Fibroblast of lung (primary cell): ENCODE measurements around the gene LHFPL2. TPM values are rescaled to one million over a fixed set of nuclear protein-coding genes. Genes with fewer than 3 reads are reported as not detected.

Source experiments
- DNase-seq, 2 donors: peaks; one replicate each; pipeline versions ENCODE4 v3.0.0 to v3.0.0-alpha.2; 2010; ENCODE audit warnings: low read depth in 2 of 2
- H2AFZ ChIP-seq: 2 replicates; pipeline ENCODE4 v1.5.1; 2012; ENCODE audit warnings: low read length, control low read depth, inconsistent platforms
- H3K27ac ChIP-seq: 2 replicates; pipeline ENCODE4 v1.5.1; 2011; ENCODE audit warnings: low read length, control low read depth; ENCODE audit not compliant: insufficient read depth
- H3K27me3 ChIP-seq: 2 replicates; pipeline ENCODE4 v1.5.1; 2011; ENCODE audit warnings: mild to moderate bottlenecking, low read length; ENCODE audit not compliant: control insufficient read depth, insufficient read depth
- H3K36me3 ChIP-seq: 2 replicates; pipeline ENCODE4 v1.5.1; 2011; ENCODE audit warnings: low read length; ENCODE audit not compliant: control insufficient read depth, insufficient read depth
- H3K4me1 ChIP-seq: 2 replicates; pipeline ENCODE4 v1.5.1; 2011; ENCODE audit warnings: low read length; ENCODE audit not compliant: control insufficient read depth, insufficient read depth; ENCODE audit errors: extremely low read depth
- H3K4me2 ChIP-seq: 2 replicates; pipeline ENCODE4 v1.5.1; 2011; ENCODE audit warnings: low read length, control low read depth; ENCODE audit not compliant: insufficient read depth; ENCODE audit errors: extremely low read depth
- H3K4me3 ChIP-seq, 4 experiments: fragments of 200-600 bp in 1 of 4; sonication (generic) in 1 of 4; replicated peaks in 1 of 4; 2 replicates each; pipeline ENCODE4 v1.5.1; 2011 to 2016; ENCODE audit warnings: low read length in 4 of 4, low read depth in 3 of 4, mild to moderate bottlenecking in 3 of 4, control low read depth in 2 of 4, inconsistent platforms in 1 of 4, mixed read lengths in 1 of 4; ENCODE audit not compliant: insufficient read depth in 1 of 4; ENCODE audit errors: control extremely low read depth in 1 of 4
- H3K79me2 ChIP-seq: 2 replicates; pipeline ENCODE4 v1.5.1; 2012; ENCODE audit warnings: mild to moderate bottlenecking, low read length, inconsistent platforms; ENCODE audit not compliant: control insufficient read depth, insufficient read depth
- H3K9ac ChIP-seq: 2 replicates; pipeline ENCODE4 v1.5.1; 2011; ENCODE audit warnings: mild to moderate bottlenecking, low read length, control low read depth; ENCODE audit not compliant: insufficient read depth
- H3K9me3 ChIP-seq: 2 replicates; pipeline ENCODE4 v1.5.1; 2012; ENCODE audit warnings: low read depth, low read length; ENCODE audit not compliant: control insufficient read depth, insufficient read depth
- H4K20me1 ChIP-seq: 2 replicates; pipeline ENCODE4 v1.5.1; 2011; ENCODE audit warnings: low read length; ENCODE audit not compliant: control insufficient read depth, insufficient read depth; ENCODE audit errors: extremely low read depth
- CTCF ChIP-seq, 2 donors: IDR thresholded peaks in 1 of 2; conservative IDR thresholded peaks in 1 of 2; 1 replicate in 1 of 2; 2 replicates in 1 of 2; pipeline ENCODE4 v1.5.1; 2011 to 2012; ENCODE audit warnings: low read length in 2 of 2, control low read depth in 1 of 2, inconsistent platforms in 1 of 2, low read depth in 1 of 2, mild to moderate bottlenecking in 1 of 2
- EZH2 ChIP-seq: IDR thresholded peaks from 2 replicates; pipeline ENCODE4 v1.5.1; 2012; ENCODE audit warnings: low read length, control low read depth, mild to moderate bottlenecking; ENCODE audit errors: missing control alignments
- polyA plus RNA-seq, 2 donors: library from polyadenylated mRNA; depleted of rRNA in 1 of 2; stranded (reverse) in 1 of 2; unstranded in 1 of 2; fragments of >200 nt; gene quantifications; 2 replicates each; pipeline ENCODE4 v1.2.1, GENCODE V29; 2011 to 2012; ENCODE audit warnings: missing spikeins in 1 of 2
- total RNA-seq: library from RNA; depleted of rRNA; stranded (reverse); fragments of >200 nt; gene quantifications from 2 replicates; pipeline ENCODE4 v1.2.1, GENCODE V29; 2014

LHFPL2 gene
- total and polyA plus RNA-seq, 2 donors (not counting 1 experiment from before 2014, with no cell fraction given) = 13.7 to 51.4 TPM

- Histone ChIP-seq H3K9me3 (no peaks in the 10 kb centered on the region), H3K4me2 (no peak overlapping the region), H3K27me3 (no peaks in the 10 kb centered on the region), H3K79me2 (no peaks in the 10 kb centered on the region), H3K36me3 (no peaks in the 10 kb centered on the region), H3K27ac (no peak overlapping the region), H3K9ac (no peak overlapping the region), H2AFZ (no peak overlapping the region), H4K20me1 (no peaks in the 10 kb centered on the region), H3K4me3 (no peak overlapping the region), H3K4me1 (peaks cover 6% of the 10 kb centered on the region)
- DNase-seq = no peak
- no peak for TF ChIP-seq EZH2
- no peak for TF ChIP-seq CTCF (conservative IDR thresholded peaks at IDR 0.05 in 1 of 2, IDR thresholded peaks at IDR 0.05 in 1 of 2; ENCODE audit: low read depth in 1 of 2, low read length in 2 of 2)
These were observed 4.5 kb upstream of the LHFPL2 start for GRCh38 chr5:78653031-78653430.

DNA sequence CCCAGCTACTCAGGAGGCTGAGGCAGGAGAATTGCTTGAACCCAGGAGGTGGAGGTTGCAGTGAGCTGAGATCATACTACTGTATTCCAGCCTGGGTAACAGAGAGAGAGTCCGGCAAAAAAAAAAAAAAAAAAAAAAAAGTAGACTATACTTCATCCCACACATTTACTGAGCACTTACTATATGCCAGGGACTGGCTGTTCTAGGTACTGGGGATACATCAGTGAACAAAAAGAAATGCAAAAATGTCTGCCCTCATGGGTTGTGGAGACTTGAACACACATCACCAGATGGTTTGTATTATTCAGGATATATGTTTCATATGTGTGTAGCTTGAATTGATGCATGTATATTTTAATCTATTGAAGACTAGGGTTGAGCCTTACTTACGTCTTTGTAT, 2.9 kb upstream of the LHFPL2 start:
- Histone ChIP-seq H3K9me3 (no peaks in the 10 kb centered on the region), H4K20me1 (no peaks in the 10 kb centered on the region), H3K4me1 (peaks cover 8% of the 10 kb centered on the region), H3K4me3 (no peak overlapping the region), H3K27ac (no peak overlapping the region), H3K36me3 (no peaks in the 10 kb centered on the region), H3K79me2 (peaks cover 12% of the 10 kb centered on the region), H3K27me3 (no peaks in the 10 kb centered on the region), H3K4me2 (no peak overlapping the region), H3K9ac (no peak overlapping the region), H2AFZ (no peak overlapping the region)
- DNase-seq = no peak
- TF ChIP-seq CTCF (conservative IDR thresholded peaks at IDR 0.05 in 1 of 2, IDR thresholded peaks at IDR 0.05 in 1 of 2; ENCODE audit: low read depth in 1 of 2, low read length in 2 of 2) (no peak), EZH2 (no peak)

DNA sequence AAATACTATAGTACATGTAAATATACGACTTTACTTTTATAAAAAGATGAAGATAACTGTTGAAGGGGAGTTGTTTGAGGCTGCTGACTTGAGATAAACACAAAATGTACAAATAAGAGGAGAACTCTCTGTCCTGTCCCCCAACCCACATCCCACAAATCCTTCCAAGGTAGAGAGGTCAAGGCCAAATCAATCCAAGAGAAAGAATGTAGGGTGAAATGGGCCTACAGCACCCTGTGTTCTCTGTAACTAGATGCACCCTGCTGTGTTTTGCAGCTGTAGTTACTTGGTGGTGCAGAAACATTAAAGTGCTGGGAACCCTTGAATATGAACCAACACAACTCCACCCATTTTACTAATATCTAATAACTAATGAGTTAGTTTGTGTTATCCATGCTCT, 2.0 kb upstream of the LHFPL2 start:
- Histone ChIP-seq H3K36me3 (no peaks in the 10 kb centered on the region), H2AFZ (no peak overlapping the region), H3K79me2 (peaks cover 18% of the 10 kb centered on the region), H3K27me3 (no peaks in the 10 kb centered on the region), H3K27ac (no peak overlapping the region), H3K9me3 (no peaks in the 10 kb centered on the region), H3K4me3 (no peak overlapping the region), H3K9ac (no peak overlapping the region), H3K4me1 (peaks cover 11% of the 10 kb centered on the region), H3K4me2 (no peak overlapping the region), H4K20me1 (no peaks in the 10 kb centered on the region)
- no peak for DNase-seq
- no peak for TF ChIP-seq CTCF (conservative IDR thresholded peaks at IDR 0.05 in 1 of 2, IDR thresholded peaks at IDR 0.05 in 1 of 2; ENCODE audit: low read depth in 1 of 2, low read length in 2 of 2)
- no peak for TF ChIP-seq EZH2
